T-helper 2 cell treated with Interferon-gamma antibody and Interleukin-4, amounts not matched to agents 5 μg/mL and 100 μg/mL, for 36 hours (primary cell): ENCODE measurements around the gene NIPSNAP3A.
"Not testable (repeated sequence)": the region's sequence is repeated elsewhere in the genome, so short reads cannot be mapped to it uniquely, and the experiment has no call there.

Experiments used
- DNase-seq: peaks from one replicate; pipeline ENCODE4 v3.0.0; 2021; ENCODE audit warnings: low spot score
- H3K27ac Mint-ChIP-seq: one replicate; pipeline ENCODE4 v1.8.0; 2021; ENCODE audit warnings: mild to moderate bottlenecking, mixed read lengths
- H3K27me3 Mint-ChIP-seq: one replicate; pipeline ENCODE4 v1.8.0; 2021; ENCODE audit warnings: low read depth, mixed read lengths
- H3K36me3 Mint-ChIP-seq: one replicate; pipeline ENCODE4 v1.8.0; 2021; ENCODE audit warnings: low read depth, mixed read lengths
- H3K4me1 Mint-ChIP-seq: one replicate; pipeline ENCODE4 v1.8.0; 2021; ENCODE audit warnings: low read depth, mixed read lengths
- H3K4me3 Mint-ChIP-seq: one replicate; pipeline ENCODE4 v1.8.0; 2022; ENCODE audit warnings: mild to moderate bottlenecking, moderate library complexity, mixed read lengths
- H3K9me3 Mint-ChIP-seq: one replicate; pipeline ENCODE4 v1.8.0; 2021; ENCODE audit warnings: mixed read lengths

The NIPSNAP3A gene

DNA sequence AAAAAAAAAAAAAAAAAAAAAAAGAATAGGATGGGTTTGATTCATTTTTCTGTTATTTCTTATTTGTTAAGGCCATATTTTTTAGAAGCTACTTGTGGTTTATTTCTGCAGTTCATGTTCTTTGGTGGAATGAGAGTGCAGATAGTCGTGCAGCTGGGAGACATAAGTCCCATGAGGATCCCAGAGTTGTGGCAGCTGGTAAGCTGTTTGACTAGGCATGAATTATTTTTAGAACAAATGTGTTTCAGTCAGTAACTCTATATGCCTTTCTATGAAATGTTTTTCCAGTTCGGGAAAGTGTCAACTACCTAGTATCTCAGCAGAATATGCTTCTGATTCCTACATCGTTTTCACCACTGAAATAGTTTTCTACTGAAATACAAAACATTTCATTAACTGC, 11.5 kb downstream of the NIPSNAP3A start:
- H3K36me3 Mint-ChIP-seq: peaks cover 5% of the 10 kb centered on the region
- DNase-seq: no peak
- peaks cover 6% of the 10 kb centered on the region for H3K27me3 Mint-ChIP-seq
- no peaks in the 10 kb centered on the region for H3K9me3 Mint-ChIP-seq
- H3K4me3 Mint-ChIP-seq: no peak overlapping the region
- H3K27ac Mint-ChIP-seq: no peak overlapping the region
- peaks cover 6% of the 10 kb centered on the region for H3K4me1 Mint-ChIP-seq

DNA sequence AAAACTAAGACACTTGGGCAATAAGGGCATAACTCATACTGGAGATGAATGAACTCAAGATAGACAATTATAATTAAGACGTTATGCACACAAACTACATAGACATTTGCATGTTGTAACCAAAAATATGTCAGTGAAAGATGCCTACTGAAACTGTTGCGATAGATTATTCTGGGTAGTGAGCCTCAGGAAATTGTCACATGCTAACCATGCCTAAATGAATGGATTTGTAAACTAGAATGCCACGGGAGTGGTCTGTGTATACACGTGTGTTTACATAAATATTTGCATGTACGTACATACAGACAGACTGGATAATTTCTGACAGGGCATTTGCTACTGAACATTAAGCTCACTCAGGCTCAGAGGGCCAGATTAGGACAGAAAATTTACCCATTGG, 17.7 kb downstream of the NIPSNAP3A start:
- Mint-ChIP-seq H3K4me3 (peak overlapping the region; percentile 88), H3K36me3 (no peaks in the 10 kb centered on the region), H3K4me1 (peaks cover 6% of the 10 kb centered on the region), H3K27me3 (peaks cover 10% of the 10 kb centered on the region), H3K27ac (no peak overlapping the region), H3K9me3 (no peaks in the 10 kb centered on the region)
- no peak for DNase-seq

DNA sequence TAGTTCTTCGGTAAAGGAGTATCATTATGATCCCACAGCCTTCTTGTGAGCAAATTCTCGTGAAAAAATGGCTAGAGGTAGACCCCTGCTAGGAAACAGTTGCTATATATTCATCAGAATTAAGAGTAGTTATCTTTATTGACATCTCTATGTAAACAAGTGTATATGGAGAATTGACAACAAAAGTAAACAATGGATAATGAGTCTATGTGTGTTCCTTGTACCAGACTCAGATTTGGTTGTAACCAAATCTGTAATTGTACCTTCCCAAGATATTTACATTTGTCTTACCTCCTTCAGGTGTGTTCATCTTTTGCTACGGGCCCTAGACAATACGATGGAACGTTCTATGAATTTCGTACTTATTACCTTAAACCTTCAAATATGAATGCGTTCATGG, 18.5 kb downstream of the NIPSNAP3A start:
- H3K36me3 Mint-ChIP-seq: no peaks in the 10 kb centered on the region
- H3K4me1 Mint-ChIP-seq: peaks cover 6% of the 10 kb centered on the region
- H3K9me3 Mint-ChIP-seq: no peaks in the 10 kb centered on the region
- DNase-seq: no peak
- H3K27me3 Mint-ChIP-seq: peaks cover 10% of the 10 kb centered on the region
- H3K4me3 Mint-ChIP-seq: no peak overlapping the region
- no peak overlapping the region for H3K27ac Mint-ChIP-seq

DNA sequence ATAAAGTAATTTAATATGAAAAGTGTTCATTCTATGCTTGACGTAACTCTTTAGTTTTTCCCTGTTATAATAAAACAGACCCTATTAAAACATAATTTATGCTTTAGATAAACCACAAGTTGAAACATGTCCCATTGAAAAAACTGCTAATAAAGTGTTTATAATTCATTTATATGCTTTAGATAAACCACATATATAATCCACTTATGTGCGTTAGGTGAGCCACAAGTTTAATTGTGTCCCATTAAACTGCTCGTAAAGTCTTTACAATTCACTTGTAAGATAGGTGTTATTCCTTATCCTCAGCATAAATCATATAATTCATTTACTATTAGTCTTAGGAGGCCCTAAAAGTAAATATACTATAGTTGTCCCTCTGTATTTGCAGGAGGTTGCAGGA, 20.0 kb downstream of the NIPSNAP3A start:
- Mint-ChIP-seq H3K9me3 (no peaks in the 10 kb centered on the region), H3K27me3 (peaks cover 17% of the 10 kb centered on the region), H3K4me3 (no peak overlapping the region), H3K27ac (no peak overlapping the region), H3K4me1 (peaks cover 6% of the 10 kb centered on the region), H3K36me3 (no peaks in the 10 kb centered on the region)
- no peak for DNase-seq

DNA sequence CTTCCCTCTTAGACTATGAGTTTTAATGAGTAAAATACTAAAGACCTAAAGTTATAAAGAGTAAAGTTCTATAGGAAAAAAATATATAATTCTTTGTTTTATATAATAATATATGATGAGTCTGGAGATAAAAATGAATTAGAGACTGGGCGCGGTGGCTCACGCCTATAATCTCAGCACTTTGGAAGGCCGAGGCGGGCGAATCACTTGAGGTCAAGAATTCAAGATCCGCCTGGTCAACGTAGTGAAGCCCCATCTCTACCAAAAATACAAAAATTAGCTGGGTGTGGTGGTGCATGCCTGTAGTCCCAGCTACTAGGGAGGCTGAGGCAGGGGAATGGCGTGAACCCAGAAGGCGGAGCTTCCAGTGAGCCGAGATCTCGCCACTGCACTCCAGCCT, 21.5 kb downstream of the NIPSNAP3A start:
- not testable (repeated sequence) for H3K36me3 Mint-ChIP-seq, H3K27ac Mint-ChIP-seq, H3K4me3 Mint-ChIP-seq, DNase-seq, H3K4me1 Mint-ChIP-seq, H3K9me3 Mint-ChIP-seq
- H3K27me3 Mint-ChIP-seq: peaks cover 13% of the 10 kb centered on the region

DNA sequence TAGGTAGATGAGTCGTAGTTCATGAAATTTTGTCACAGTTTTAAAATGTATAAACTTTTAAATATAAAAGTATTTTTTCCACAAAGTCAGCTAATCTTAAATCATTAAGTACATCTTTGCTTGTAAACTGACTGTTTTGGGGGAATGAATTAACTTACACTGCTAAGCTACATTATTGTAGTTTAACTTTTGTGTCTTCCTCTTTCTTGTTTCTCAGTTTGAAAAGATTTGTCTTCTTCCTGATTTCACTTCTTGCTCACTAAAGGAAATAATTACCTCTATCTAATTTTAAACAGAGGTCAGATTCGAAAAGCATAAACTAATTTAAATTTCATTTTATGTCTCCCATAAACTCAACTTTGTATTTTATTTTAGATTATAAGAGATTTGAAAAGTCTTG, 22.2 kb downstream of the NIPSNAP3A start:
- no peak overlapping the region for H3K4me3 Mint-ChIP-seq
- H3K36me3 Mint-ChIP-seq: no peaks in the 10 kb centered on the region
- H3K27ac Mint-ChIP-seq: no peak overlapping the region
- H3K9me3 Mint-ChIP-seq: no peaks in the 10 kb centered on the region
- no peaks in the 10 kb centered on the region for H3K4me1 Mint-ChIP-seq
- no peak for DNase-seq
- H3K27me3 Mint-ChIP-seq: peaks cover 13% of the 10 kb centered on the region

DNA sequence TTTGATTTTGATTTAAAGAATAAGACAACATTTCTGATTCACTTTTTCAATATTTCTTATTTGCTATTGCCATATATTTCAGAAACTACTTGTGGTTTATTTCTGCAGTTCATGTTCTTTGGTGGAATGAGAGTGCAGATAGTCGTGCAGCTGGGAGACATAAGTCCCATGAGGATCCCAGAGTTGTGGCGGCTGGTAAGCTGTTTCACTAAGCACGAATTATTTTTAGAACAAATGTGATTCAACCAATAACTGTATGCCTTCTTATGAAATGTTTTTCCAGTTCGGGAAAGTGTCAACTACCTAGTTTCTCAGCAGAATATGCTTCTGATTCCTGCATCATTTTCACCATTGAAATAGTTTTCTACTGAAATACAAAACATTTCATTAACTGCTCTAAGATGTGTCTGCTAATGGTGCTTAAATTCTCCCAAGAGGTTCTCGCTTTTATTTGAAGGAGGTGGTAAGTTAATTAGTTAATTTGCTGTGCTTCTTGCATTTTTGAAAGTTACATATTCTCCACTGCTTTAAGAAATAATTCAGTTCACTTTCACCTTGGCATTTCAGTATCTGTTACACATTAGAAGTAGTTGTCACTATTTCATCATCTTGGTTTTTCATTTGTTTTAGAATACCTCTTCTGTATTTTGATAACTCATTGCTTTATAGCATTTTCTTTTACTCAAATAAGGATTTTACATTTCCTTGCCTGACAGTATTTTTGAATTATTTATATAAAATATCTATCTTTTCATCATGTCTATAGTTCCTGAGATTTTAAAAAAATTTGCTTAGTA, 25.4 kb downstream of the NIPSNAP3A start:
- Mint-ChIP-seq H3K9me3 (no peaks in the 10 kb centered on the region), H3K36me3 (no peaks in the 10 kb centered on the region), H3K27me3 (peaks cover 10% of the 10 kb centered on the region), H3K4me3 (no peak overlapping the region), H3K27ac (no peak overlapping the region), H3K4me1 (no peaks in the 10 kb centered on the region)
- DNase-seq: no peak

DNA sequence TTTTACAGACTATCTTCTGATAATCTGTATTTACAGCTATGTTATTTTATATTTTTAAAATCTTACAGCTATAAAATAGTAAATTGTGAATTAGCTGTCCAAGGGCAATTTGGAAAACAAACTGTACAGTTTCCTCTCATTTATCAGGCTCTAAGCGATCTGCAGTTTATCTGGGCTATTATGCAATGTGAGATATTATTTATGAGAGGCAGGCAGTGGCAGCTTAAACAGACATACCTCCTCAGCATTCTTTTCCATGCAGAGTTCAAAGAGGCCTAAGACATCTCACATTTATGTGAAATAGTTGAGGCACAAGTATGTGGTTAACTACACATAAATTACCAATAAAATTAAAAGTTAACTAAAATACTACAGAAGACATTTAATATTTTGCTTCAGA, 26.6 kb downstream of the NIPSNAP3A start:
- Mint-ChIP-seq H3K36me3 (no peaks in the 10 kb centered on the region), H3K4me1 (no peaks in the 10 kb centered on the region), H3K4me3 (no peak overlapping the region), H3K27me3 (peaks cover 16% of the 10 kb centered on the region), H3K9me3 (no peaks in the 10 kb centered on the region), H3K27ac (no peak overlapping the region)
- no peak for DNase-seq

DNA sequence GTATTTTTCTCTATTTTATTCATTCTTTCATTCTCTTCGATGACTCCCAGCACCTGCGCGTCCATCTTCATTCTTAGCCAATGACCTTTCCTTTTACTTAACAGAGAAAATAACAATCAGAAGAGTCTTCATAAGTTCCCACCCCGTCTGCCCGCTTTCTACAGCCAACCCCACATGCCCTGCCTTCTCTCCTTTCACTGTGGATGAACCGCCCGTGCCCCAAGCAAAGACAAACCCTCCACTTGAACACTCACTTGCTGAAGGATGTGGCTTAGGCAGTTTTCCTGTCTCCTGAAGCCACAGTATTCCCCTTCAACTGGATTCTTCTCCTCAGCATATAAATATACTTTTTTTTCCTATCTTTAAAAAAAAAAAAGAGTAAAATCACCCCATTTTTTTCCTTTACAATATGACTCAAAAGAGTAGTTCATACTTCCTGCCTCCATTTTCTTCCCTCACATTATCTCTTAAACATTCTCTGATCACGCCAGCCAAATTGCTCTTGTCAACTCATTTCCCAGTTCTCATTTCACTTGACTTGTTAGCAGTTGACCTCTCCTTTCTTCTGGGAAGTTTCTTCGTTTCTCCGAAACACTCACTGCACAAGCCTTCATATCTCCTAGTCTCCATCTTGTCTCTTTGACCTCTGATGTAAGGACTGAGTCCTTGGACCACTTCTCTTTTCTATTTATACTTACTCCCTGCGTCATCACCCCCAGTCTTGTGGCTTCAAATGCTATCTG, 27.5 kb downstream of the NIPSNAP3A start:
- peaks cover 14% of the 10 kb centered on the region for H3K27me3 Mint-ChIP-seq

DNA sequence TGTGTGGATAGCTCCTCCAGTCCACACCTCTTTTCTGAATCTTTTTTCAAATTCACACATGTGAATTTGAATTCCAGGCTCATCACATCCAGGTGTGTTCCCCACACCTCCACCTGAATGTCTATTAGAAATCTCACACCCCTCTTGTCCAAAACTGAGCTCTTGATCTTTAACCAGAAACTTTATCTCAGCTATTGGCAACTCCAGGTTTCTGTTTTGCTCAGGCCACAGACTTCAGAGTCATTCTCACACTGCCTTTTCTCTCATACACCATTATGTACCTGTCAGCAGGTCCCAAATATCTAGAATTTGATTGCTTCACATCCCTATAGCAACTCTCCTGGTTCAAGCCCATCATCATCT, 28.1 kb downstream of the NIPSNAP3A start:
- Mint-ChIP-seq H3K4me1 (no peaks in the 10 kb centered on the region), H3K27ac (no peak overlapping the region), H3K36me3 (no peaks in the 10 kb centered on the region), H3K9me3 (no peaks in the 10 kb centered on the region), H3K27me3 (peaks cover 14% of the 10 kb centered on the region), H3K4me3 (no peak overlapping the region)
- no peak for DNase-seq

More for the DNA sequence above, 27.5 kb downstream of the NIPSNAP3A start:
- Mint-ChIP-seq H3K4me3 (no peak overlapping the region), H3K9me3 (no peaks in the 10 kb centered on the region), H3K27ac (no peak overlapping the region), H3K36me3 (no peaks in the 10 kb centered on the region), H3K4me1 (no peaks in the 10 kb centered on the region)
- no peak for DNase-seq

DNA sequence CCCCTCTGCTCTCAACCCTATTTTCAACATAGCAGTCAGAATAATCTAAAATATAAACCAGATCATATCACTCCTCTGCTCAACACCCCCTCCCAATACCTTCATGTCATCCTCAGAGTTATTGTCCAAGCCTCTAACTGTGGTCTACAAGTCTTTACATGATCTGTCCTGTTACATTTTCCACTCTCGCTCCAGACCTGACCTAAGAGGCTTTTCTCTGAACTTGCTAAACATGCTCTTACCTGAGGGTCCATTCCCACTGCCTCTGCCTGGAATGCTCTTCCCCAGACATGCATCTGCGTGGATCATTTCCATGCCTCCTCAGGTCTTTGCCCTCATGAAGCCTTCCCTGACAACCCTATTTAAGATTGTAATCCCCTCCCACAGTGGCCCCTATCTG, 28.5 kb downstream of the NIPSNAP3A start:
- Mint-ChIP-seq H3K9me3 (no peaks in the 10 kb centered on the region), H3K36me3 (no peaks in the 10 kb centered on the region), H3K27me3 (peaks cover 17% of the 10 kb centered on the region), H3K27ac (no peak overlapping the region), H3K4me3 (no peak overlapping the region), H3K4me1 (no peaks in the 10 kb centered on the region)
- no peak for DNase-seq

DNA sequence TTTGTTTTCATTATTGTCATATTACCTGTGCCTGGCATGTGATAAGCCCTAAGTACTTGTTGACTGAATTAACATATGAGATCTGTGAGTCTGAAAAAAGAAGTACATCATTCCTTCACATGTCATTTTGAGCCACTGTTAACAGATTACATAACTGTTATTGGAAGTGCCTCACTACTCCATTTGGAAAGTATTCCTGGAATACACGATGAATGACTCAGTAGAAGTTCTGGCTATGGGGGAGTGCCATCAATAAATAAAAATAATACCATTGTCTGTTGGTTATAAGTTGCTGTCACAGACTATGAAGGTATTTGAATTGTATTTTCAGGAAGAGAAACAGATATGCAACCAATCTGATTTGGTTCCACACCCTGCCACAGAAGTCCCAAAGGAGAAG, 29.3 kb downstream of the NIPSNAP3A start:
- no peak for DNase-seq

DNA sequence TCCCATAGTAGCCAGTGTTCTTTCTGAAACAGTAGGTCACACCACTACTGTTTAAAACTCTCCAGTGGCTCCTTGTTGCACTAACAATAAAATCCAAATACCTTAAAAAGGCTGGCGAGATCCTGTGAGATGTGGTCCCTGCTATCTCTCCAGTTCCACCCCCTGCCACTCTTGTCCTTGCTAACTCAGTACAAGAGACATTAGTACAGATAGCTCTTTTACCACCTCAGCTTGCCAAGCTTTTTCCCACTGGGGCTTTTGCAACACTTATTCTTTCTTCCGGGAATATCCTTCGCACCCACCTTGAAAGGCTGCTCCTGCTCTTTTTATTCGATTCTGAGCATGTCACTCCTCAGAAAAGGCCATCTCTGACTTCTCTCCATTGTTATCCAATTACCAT, 31.3 kb downstream of the NIPSNAP3A start:
- Mint-ChIP-seq H3K27me3 (peaks cover 8% of the 10 kb centered on the region), H3K4me3 (no peak overlapping the region), H3K4me1 (no peaks in the 10 kb centered on the region), H3K36me3 (no peaks in the 10 kb centered on the region), H3K27ac (no peak overlapping the region), H3K9me3 (no peaks in the 10 kb centered on the region)
- no peak for DNase-seq

More for the DNA sequence above, 29.3 kb downstream of the NIPSNAP3A start:
- no peaks in the 10 kb centered on the region for H3K9me3 Mint-ChIP-seq
- H3K4me1 Mint-ChIP-seq: no peaks in the 10 kb centered on the region
- no peak overlapping the region for H3K4me3 Mint-ChIP-seq
- peaks cover 11% of the 10 kb centered on the region for H3K27me3 Mint-ChIP-seq
- no peak overlapping the region for H3K27ac Mint-ChIP-seq
- no peaks in the 10 kb centered on the region for H3K36me3 Mint-ChIP-seq

DNA sequence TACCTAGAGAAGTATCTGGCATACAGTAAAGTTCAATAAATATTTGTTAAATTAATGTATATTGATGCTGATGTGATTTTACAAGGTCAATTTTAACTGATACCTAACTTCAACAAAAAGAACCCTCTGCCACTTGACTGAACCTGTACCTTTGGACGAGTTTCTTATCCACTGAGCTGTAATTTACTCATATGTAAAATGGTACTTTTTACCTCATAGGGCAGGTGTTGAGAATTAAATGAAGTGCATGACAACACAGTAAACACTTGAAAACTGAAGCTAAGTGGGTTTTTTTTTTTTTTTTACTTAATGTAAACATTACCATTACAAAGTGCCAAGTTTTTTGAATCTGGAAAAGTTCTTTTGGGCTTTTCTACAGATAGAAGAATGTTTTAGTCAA, 31.9 kb downstream of the NIPSNAP3A start:
- Mint-ChIP-seq H3K27me3 (peaks cover 8% of the 10 kb centered on the region), H3K27ac (no peak overlapping the region), H3K4me1 (no peaks in the 10 kb centered on the region), H3K9me3 (no peaks in the 10 kb centered on the region), H3K36me3 (no peaks in the 10 kb centered on the region), H3K4me3 (no peak overlapping the region)
- DNase-seq: no peak
